Calu3 (cell line): ENCODE measurements around the gene KRT73. TPM values are rescaled to one million over a fixed set of nuclear protein-coding genes. Genes with fewer than 3 reads are reported as not detected.
A peak's percentile ranks its signal among the peaks of the same experiment; 100 is the strongest.

ENCODE experiments used
- BruUV-seq: library from RNA; stranded (reverse); fragments of 400-500 nt; replicated peaks from 2 replicates; lab custom pipeline; 2021; lab: Mats Ljungman, UMichigan
- CTCF ChIA-PET: fragments of 300-600 bp; sonication (Branson Sonifier 250); formaldehyde crosslinking; loops from one replicate; lab custom pipeline; 2022; ENCODE audit warnings: antibody characterized with exemption; lab: Charles Lee
- DNase-seq: peaks from one replicate; pipeline ENCODE4 v3.0.0; 2022
- H3K27ac Mint-ChIP-seq: one replicate; pipeline ENCODE4 v1.8.0; 2022; ENCODE audit warnings: mixed read lengths; ENCODE audit not compliant: unreplicated experiment
- H3K27me3 Mint-ChIP-seq: one replicate; pipeline ENCODE4 v1.8.0; 2022; ENCODE audit warnings: mixed read lengths; ENCODE audit not compliant: unreplicated experiment
- H3K36me3 Mint-ChIP-seq: one replicate; pipeline ENCODE4 v1.8.0; 2022; ENCODE audit warnings: mild to moderate bottlenecking, moderate library complexity, mixed read lengths; ENCODE audit not compliant: insufficient read depth, unreplicated experiment
- H3K4me1 Mint-ChIP-seq: one replicate; pipeline ENCODE4 v1.8.0; 2022; ENCODE audit warnings: mild to moderate bottlenecking, low read depth, mixed read lengths; ENCODE audit not compliant: unreplicated experiment
- H3K4me3 Mint-ChIP-seq: one replicate; pipeline ENCODE4 v1.8.0; 2022; ENCODE audit warnings: mild to moderate bottlenecking, low read depth, moderate library complexity, mixed read lengths; ENCODE audit not compliant: unreplicated experiment
- H3K9me3 Mint-ChIP-seq: one replicate; pipeline ENCODE4 v1.8.0; 2022; ENCODE audit warnings: low read depth, mixed read lengths; ENCODE audit not compliant: unreplicated experiment
- CTCF ChIP-seq: fragments of 200-600 bp; IDR thresholded peaks from one replicate; pipeline ENCODE4 v1.8.0; 2022; ENCODE audit warnings: antibody characterized with exemption; ENCODE audit not compliant: unreplicated experiment
- intact Hi-C: fragments of 100-400 bp; cut with micrococcal nuclease; formaldehyde crosslinking; loops from one replicate; pipeline ENCODE4 v1.10.0; 2022; ENCODE audit not compliant: unreplicated experiment
- total RNA-seq: library from RNA; stranded (reverse); gene quantifications from 2 replicates; pipeline ENCODE4 v1.2.3, GENCODE V29; 2022

KRT73 gene
- total RNA-seq, 1 experiment from 2014 or later = not detected

GRCh38 chr12:52657250-52657902 is 39.0 kb upstream of the KRT73 start:
- H3K36me3 Mint-ChIP-seq = no peaks in the 10 kb centered on the region
- no TSS peak for BruUV-seq
- peaks cover 77% of the 10 kb centered on the region for H3K27me3 Mint-ChIP-seq
- no peaks in the 10 kb centered on the region for H3K9me3 Mint-ChIP-seq
- intact Hi-C loops = no loop called here
- DNase-seq = no peak
- no peak overlapping the region for H3K27ac Mint-ChIP-seq
- peaks cover 9% of the 10 kb centered on the region for H3K4me1 Mint-ChIP-seq
- CTCF ChIA-PET = no interaction called here
- TF ChIP-seq CTCF = no peak
- no peak overlapping the region for H3K4me3 Mint-ChIP-seq

GRCh38 chr12:52656616-52657015 is 38.3 kb upstream of the KRT73 start:
- TF ChIP-seq CTCF = no peak
- Mint-ChIP-seq H3K36me3 (no peaks in the 10 kb centered on the region), H3K9me3 (no peaks in the 10 kb centered on the region), H3K4me3 (no peak overlapping the region), H3K27me3 (peaks cover 77% of the 10 kb centered on the region), H3K27ac (no peak overlapping the region), H3K4me1 (peaks cover 9% of the 10 kb centered on the region)
- no TSS peak for BruUV-seq
- no peak for DNase-seq
- CTCF ChIA-PET = no interaction called here
- intact Hi-C loops = loop anchor here (1.0 kb wide), 1 partner anchor 16 kb away; no protein-coding TSS in a partner anchor

- no peak for TF ChIP-seq CTCF
- CTCF ChIA-PET = interaction anchor here (0.5 kb wide), 1 partner anchor 300 kb away, joined by 3 read pairs; no protein-coding TSS in a partner anchor
- Mint-ChIP-seq H3K36me3 (no peaks in the 10 kb centered on the region), H3K9me3 (no peaks in the 10 kb centered on the region), H3K4me1 (peaks cover 9% of the 10 kb centered on the region), H3K27me3 (peaks cover 78% of the 10 kb centered on the region), H3K4me3 (no peak overlapping the region), H3K27ac (no peak overlapping the region)
- peak; percentile 20 for DNase-seq
- no TSS peak for BruUV-seq
- intact Hi-C loops = loop anchor here (1.0 kb wide), 1 partner anchor 17 kb away; no protein-coding TSS in a partner anchor
Measured at GRCh38 chr12:52655720-52656124, 37.4 kb upstream of the KRT73 start.

GRCh38 chr12:52655251-52655650 is 36.9 kb upstream of the KRT73 start:
- peaks cover 82% of the 10 kb centered on the region for H3K27me3 Mint-ChIP-seq
- BruUV-seq = no TSS peak
- no peak for TF ChIP-seq CTCF
- H3K36me3 Mint-ChIP-seq = no peaks in the 10 kb centered on the region
- H3K4me1 Mint-ChIP-seq = peaks cover 9% of the 10 kb centered on the region
- no peak for DNase-seq
- CTCF ChIA-PET = no interaction called here
- no peak overlapping the region for H3K27ac Mint-ChIP-seq
- intact Hi-C loops = no loop called here
- H3K4me3 Mint-ChIP-seq = no peak overlapping the region
- no peaks in the 10 kb centered on the region for H3K9me3 Mint-ChIP-seq
